ENCODE measurements around the gene TTC28.

The TTC28 gene

DNA sequence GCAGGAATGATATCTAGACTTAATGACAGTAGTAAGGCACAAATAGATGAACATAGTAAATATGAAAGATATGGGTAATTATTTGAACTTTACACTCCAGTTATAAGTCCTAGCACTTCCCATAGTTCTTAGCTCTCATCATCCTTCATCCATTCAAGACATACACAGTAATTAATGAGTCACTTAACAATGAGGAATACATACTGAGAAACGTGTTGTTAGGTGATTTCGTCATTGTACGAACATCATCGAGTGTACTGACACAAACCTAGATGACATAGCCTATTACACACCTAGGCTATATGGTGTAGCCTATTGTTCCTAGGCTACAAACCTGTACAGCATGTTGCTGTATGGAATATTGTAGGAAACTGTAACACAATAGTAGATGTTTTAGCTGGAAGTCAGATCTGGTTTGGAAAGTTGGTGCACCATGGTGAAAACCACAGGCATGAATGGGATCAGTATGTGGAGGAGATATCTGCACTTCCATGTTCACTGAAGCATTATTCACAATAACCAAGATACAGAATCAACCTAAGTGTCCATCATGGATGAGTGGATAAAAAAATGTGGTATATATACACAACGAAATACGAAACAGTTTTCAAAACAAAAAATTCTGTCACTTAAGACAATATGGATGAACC is 530.7 kb downstream of the TTC28 start:
- no peak overlapping the region for H3K4me3 ChIP-seq (ENCODE audit: insufficient read depth, low read depth, low read length, poor library complexity, severe bottlenecking)
- no peaks in the 10 kb centered on the region for H3K4me1 ChIP-seq (ENCODE audit: control insufficient read depth, insufficient read depth, low read length, poor library complexity, severe bottlenecking)
- no peaks in the 10 kb centered on the region for H3K9me3 ChIP-seq (ENCODE audit: control insufficient read depth, low read length)
- H3K27me3 ChIP-seq (replicated peaks; ENCODE audit: control insufficient read depth, insufficient read depth, low read length, poor library complexity, severe bottlenecking): no peaks in the 10 kb centered on the region
- no peaks in the 10 kb centered on the region for H3K36me3 ChIP-seq (ENCODE audit: control insufficient read depth, insufficient read depth, low read length)
- no peak overlapping the region for H3K27ac ChIP-seq (ENCODE audit: insufficient read depth, low read length, poor library complexity, severe bottlenecking)
- no peak for DNase-seq

DNA sequence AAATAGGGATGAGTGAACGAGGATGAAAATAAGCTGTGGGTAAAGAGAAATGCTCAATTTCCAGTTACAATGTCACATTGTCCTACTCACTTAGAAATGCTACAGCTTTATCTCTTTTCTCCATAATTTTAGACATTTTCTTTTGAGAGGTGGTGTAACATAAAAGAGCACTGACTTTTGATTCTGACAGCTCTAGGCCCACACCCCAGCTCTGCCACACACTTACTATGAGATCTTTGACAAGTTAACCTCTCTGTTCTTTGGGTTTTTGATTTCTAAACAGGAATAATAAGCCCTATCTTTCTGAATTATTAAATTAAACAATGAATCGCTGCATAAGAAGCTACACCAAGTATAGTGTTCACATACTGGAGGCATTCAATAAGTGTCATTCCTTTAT is 532.2 kb downstream of the TTC28 start:
- H3K27me3 ChIP-seq (replicated peaks; ENCODE audit: control insufficient read depth, insufficient read depth, low read length, poor library complexity, severe bottlenecking): no peaks in the 10 kb centered on the region
- H3K27ac ChIP-seq (ENCODE audit: insufficient read depth, low read length, poor library complexity, severe bottlenecking): no peak overlapping the region
- no peaks in the 10 kb centered on the region for H3K4me1 ChIP-seq (ENCODE audit: control insufficient read depth, insufficient read depth, low read length, poor library complexity, severe bottlenecking)
- no peaks in the 10 kb centered on the region for H3K36me3 ChIP-seq (ENCODE audit: control insufficient read depth, insufficient read depth, low read length)
- DNase-seq: no peak
- H3K9me3 ChIP-seq (ENCODE audit: control insufficient read depth, low read length): no peaks in the 10 kb centered on the region
- H3K4me3 ChIP-seq (ENCODE audit: insufficient read depth, low read depth, low read length, poor library complexity, severe bottlenecking): no peak overlapping the region

DNA sequence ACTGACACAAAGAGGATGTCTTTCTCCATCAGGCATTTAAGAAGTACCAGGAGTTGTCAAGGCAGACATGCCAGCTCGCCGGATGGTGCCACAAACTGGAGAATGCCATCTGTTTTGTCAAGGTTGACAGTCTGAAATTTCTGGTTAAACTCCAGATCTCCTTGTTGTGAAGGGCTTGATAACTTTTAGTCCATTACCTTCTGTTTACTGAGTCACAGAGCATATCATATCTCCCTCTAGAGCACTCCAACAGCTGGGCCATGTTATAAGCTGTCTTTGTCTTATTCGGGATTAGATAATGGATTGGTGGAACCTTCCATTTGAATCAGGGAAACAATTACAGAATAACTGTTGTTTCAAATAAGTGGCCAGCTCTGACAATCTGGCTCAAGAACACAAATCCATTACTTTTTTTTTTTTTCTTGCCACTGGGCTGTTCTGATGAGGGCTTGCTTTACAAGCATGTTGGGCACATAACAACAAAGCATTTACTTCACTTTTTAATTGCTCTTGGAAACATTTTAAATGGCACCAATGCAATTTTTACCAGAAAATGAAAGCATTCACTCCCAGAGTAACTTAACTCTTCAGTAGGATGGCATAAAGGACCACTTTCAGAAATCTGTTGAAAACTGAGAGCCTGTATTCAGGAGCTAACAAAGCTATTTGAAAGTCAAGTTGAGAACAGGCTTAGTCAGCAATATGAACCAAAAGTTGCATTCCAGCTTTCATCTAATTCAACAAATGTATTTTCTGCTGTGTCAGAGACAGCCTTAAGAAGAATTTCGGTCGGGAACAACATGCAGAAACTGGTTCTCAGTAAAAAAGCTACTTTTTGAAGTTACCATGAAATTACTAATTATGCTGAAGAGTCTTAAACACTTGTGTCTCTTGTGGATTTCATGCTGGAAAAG is 533.0 kb downstream of the TTC28 start:
- H3K4me1 ChIP-seq (ENCODE audit: control insufficient read depth, insufficient read depth, low read length, poor library complexity, severe bottlenecking): no peaks in the 10 kb centered on the region
- H3K27me3 ChIP-seq (replicated peaks; ENCODE audit: control insufficient read depth, insufficient read depth, low read length, poor library complexity, severe bottlenecking): no peaks in the 10 kb centered on the region
- no peaks in the 10 kb centered on the region for H3K9me3 ChIP-seq (ENCODE audit: control insufficient read depth, low read length)
- H3K4me3 ChIP-seq (ENCODE audit: insufficient read depth, low read depth, low read length, poor library complexity, severe bottlenecking): no peak overlapping the region
- no peak overlapping the region for H3K27ac ChIP-seq (ENCODE audit: insufficient read depth, low read length, poor library complexity, severe bottlenecking)
- no peaks in the 10 kb centered on the region for H3K36me3 ChIP-seq (ENCODE audit: control insufficient read depth, insufficient read depth, low read length)
- DNase-seq: no peak

DNA sequence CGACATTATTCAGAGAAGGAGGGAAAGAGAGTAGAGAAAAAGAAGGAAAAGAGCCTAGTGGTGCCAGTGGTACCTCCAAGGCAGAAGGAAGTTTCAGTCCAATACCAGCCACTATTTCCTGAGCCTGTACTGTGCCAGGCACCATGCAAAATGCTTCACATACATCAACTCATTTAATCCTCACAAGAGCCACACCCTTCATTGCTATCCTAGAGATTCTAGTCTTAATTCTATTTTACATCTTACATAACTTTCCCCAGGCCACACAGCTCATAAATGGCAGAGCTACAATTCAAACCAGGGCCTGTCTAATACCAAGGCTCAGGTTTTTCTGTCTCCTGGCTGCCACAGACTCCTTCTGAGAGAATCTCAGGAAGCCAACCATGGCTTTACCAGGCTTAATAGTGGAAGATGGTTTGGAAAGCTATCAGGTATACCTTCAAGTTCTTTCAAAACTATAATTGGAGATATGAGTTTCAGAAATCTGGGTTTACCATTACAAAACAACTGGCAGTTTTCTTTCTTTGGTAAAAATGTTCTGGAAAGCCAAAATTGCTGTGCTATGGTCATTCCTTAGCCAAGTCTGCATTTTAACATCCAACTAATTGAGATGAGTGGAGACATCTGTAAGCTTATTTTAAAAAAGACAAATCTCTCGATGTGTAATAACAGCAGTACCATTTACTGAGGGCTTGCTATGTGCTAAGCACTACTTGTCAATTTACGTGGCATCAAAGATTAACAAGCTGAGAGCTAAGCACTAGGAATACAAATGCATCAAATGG is 535.5 kb downstream of the TTC28 start:
- H3K4me3 ChIP-seq (ENCODE audit: insufficient read depth, low read depth, low read length, poor library complexity, severe bottlenecking): no peak overlapping the region
- no peak overlapping the region for H3K27ac ChIP-seq (ENCODE audit: insufficient read depth, low read length, poor library complexity, severe bottlenecking)
- DNase-seq: no peak

DNA sequence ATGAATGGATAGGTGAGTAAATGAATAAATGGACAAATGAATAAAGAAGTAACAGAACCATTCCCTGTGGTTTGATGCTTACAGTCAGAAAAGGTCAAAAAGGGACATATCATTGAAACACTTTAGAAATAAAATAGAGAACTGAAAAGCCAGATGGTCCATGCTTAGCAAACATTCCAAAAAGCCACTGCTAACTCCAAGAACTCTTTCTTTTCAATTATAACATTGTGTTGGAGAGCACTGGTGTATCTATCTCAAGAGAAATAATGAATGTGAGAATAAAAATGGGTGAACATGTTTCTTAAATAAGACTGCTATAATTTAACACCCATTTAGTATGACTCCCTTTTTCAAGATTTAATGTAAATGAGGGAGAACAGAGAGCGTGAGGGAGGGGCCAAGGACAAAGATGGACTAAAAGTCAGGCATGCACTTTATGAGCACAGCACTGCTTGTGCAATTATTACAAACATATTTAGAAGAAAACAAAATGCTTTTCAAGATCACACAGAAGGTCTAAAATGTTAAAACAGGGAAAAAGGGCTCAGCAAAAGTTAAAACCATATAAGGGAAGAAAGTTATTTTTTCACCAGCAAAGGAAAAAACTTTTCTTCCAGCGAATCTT is 536.3 kb downstream of the TTC28 start:
- H3K9me3 ChIP-seq (ENCODE audit: control insufficient read depth, low read length): no peaks in the 10 kb centered on the region
- no peaks in the 10 kb centered on the region for H3K36me3 ChIP-seq (ENCODE audit: control insufficient read depth, insufficient read depth, low read length)
- H3K4me1 ChIP-seq (ENCODE audit: control insufficient read depth, insufficient read depth, low read length, poor library complexity, severe bottlenecking): no peaks in the 10 kb centered on the region
- H3K27ac ChIP-seq (ENCODE audit: insufficient read depth, low read length, poor library complexity, severe bottlenecking): no peak overlapping the region
- H3K27me3 ChIP-seq (replicated peaks; ENCODE audit: control insufficient read depth, insufficient read depth, low read length, poor library complexity, severe bottlenecking): no peaks in the 10 kb centered on the region
- DNase-seq: no peak
- H3K4me3 ChIP-seq (ENCODE audit: insufficient read depth, low read depth, low read length, poor library complexity, severe bottlenecking): no peak overlapping the region

More for the DNA sequence above, 535.5 kb downstream of the TTC28 start:
- Histone ChIP-seq H3K36me3 (ENCODE audit: control insufficient read depth, insufficient read depth, low read length) (no peaks in the 10 kb centered on the region), H3K27me3 (replicated peaks; ENCODE audit: control insufficient read depth, insufficient read depth, low read length, poor library complexity, severe bottlenecking) (no peaks in the 10 kb centered on the region), H3K4me1 (ENCODE audit: control insufficient read depth, insufficient read depth, low read length, poor library complexity, severe bottlenecking) (no peaks in the 10 kb centered on the region), H3K9me3 (ENCODE audit: control insufficient read depth, low read length) (no peaks in the 10 kb centered on the region)

DNA sequence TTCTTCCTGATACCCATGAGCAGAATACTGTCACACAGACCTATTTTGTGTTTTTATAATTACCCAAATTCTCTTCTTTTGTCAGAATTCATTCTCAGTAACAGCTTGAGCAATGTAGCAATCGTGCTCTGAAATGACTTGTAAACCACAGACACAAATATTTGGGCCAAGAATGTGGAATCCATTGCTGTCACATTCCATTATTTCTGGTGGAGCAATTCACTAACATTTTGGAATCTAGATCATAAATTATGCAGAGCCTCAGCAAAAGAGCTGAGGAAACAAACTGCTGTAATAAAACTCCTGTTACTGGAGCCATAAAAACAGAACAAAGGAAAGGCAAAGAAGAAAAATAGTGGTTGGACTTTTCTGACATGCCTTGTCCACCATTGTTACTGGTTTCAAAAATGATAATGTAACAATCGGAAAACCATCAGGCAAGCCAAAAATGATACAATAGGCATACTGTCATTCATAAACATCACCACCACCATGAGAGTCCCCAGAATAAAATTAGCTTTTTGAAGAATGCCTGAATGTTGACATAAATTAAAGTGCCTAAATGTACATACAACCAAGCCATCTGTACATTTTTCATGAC is 537.2 kb downstream of the TTC28 start:
- Histone ChIP-seq H3K27ac (ENCODE audit: insufficient read depth, low read length, poor library complexity, severe bottlenecking) (no peak overlapping the region), H3K27me3 (replicated peaks; ENCODE audit: control insufficient read depth, insufficient read depth, low read length, poor library complexity, severe bottlenecking) (no peaks in the 10 kb centered on the region), H3K4me3 (ENCODE audit: insufficient read depth, low read depth, low read length, poor library complexity, severe bottlenecking) (no peak overlapping the region), H3K36me3 (ENCODE audit: control insufficient read depth, insufficient read depth, low read length) (no peaks in the 10 kb centered on the region), H3K9me3 (ENCODE audit: control insufficient read depth, low read length) (no peaks in the 10 kb centered on the region), H3K4me1 (ENCODE audit: control insufficient read depth, insufficient read depth, low read length, poor library complexity, severe bottlenecking) (no peaks in the 10 kb centered on the region)
- no peak for DNase-seq

DNA sequence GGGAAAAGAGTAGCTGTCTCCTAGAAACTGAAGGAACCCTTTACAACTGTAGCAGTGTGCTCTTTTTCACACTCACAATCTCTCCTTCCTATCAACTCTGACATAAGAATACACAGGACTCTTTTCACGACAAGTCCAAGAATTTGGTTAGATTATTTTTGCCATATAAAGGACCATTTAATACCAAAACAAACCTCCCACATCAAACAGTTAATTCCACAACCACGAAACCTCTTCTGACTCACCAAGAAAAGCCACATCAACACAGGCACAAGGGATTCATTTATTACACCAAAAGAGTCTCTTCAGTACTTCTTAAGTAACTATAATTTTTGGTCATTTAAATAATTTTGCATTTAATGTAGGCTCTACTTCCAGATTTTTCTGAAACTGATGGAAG is 538.0 kb downstream of the TTC28 start:
- Histone ChIP-seq H3K27me3 (replicated peaks; ENCODE audit: control insufficient read depth, insufficient read depth, low read length, poor library complexity, severe bottlenecking) (no peaks in the 10 kb centered on the region), H3K9me3 (ENCODE audit: control insufficient read depth, low read length) (no peaks in the 10 kb centered on the region), H3K36me3 (ENCODE audit: control insufficient read depth, insufficient read depth, low read length) (no peaks in the 10 kb centered on the region), H3K27ac (ENCODE audit: insufficient read depth, low read length, poor library complexity, severe bottlenecking) (no peak overlapping the region), H3K4me3 (ENCODE audit: insufficient read depth, low read depth, low read length, poor library complexity, severe bottlenecking) (no peak overlapping the region), H3K4me1 (ENCODE audit: control insufficient read depth, insufficient read depth, low read length, poor library complexity, severe bottlenecking) (no peaks in the 10 kb centered on the region)
- no peak for DNase-seq

DNA sequence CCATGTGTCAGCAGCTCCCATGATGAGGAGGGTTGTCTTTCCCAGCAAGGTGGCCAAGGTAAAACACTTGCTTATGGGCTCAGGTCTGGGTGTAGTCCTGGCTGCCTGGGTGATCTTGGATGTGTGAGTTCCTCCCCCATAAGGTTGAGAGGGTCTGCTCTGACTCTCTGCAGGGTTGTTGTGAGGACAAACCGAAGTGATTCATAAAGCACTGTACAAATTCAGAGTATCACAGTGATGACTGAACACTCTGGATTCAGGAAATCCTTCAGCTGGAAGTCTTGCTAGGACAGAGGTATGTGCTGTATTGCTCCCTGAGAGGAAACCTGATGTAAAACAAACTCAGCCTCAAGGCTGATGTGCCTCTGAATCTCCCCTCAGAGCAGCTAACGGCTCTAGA is 539.7 kb downstream of the TTC28 start:
- H3K27ac ChIP-seq (ENCODE audit: insufficient read depth, low read length, poor library complexity, severe bottlenecking): no peak overlapping the region
- DNase-seq: no peak
- no peaks in the 10 kb centered on the region for H3K4me1 ChIP-seq (ENCODE audit: control insufficient read depth, insufficient read depth, low read length, poor library complexity, severe bottlenecking)
- H3K4me3 ChIP-seq (ENCODE audit: insufficient read depth, low read depth, low read length, poor library complexity, severe bottlenecking): no peak overlapping the region
- no peaks in the 10 kb centered on the region for H3K36me3 ChIP-seq (ENCODE audit: control insufficient read depth, insufficient read depth, low read length)
- H3K27me3 ChIP-seq (replicated peaks; ENCODE audit: control insufficient read depth, insufficient read depth, low read length, poor library complexity, severe bottlenecking): no peaks in the 10 kb centered on the region
- no peaks in the 10 kb centered on the region for H3K9me3 ChIP-seq (ENCODE audit: control insufficient read depth, low read length)

DNA sequence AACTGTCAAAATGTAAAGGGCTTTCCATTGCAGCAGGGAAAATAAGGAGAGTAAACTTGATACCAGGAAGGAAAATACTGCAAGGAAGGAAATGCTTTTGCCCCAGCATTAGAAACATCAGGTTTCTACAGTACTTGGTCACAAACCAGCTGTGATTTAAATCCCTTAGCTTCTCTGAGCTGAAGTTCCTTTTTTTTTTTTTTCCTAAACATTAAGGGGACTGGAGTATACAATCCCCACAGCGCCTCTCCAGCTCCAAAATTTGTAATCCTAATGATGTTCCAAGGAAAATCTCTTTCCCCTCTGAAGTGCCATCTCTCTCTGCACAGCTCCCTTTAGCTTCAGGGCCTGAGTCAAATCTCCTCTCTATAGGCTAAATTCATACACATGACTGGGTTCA is 540.1 kb downstream of the TTC28 start:
- DNase-seq: no peak
- Histone ChIP-seq H3K27ac (ENCODE audit: insufficient read depth, low read length, poor library complexity, severe bottlenecking) (no peak overlapping the region), H3K9me3 (ENCODE audit: control insufficient read depth, low read length) (no peaks in the 10 kb centered on the region), H3K4me1 (ENCODE audit: control insufficient read depth, insufficient read depth, low read length, poor library complexity, severe bottlenecking) (no peaks in the 10 kb centered on the region), H3K4me3 (ENCODE audit: insufficient read depth, low read depth, low read length, poor library complexity, severe bottlenecking) (no peak overlapping the region), H3K27me3 (replicated peaks; ENCODE audit: control insufficient read depth, insufficient read depth, low read length, poor library complexity, severe bottlenecking) (no peaks in the 10 kb centered on the region), H3K36me3 (ENCODE audit: control insufficient read depth, insufficient read depth, low read length) (no peaks in the 10 kb centered on the region)
